HepG2 (cell line): ENCODE results near the gene CDK5RAP2. TPM values are rescaled to one million over a fixed set of nuclear protein-coding genes. Genes with fewer than 3 reads are reported as not detected.
"Not testable (repeated sequence)": the region's sequence is repeated elsewhere in the genome, so short reads cannot be mapped to it uniquely, and the experiment has no call there.

Experiments
- ATAC-seq: fragments of 200-7000 bp; cut with Tn5 transposase; 3 replicates; pipeline ENCODE4 v1.9.1; 2020; ENCODE audit warnings: mild to moderate bottlenecking, moderate library complexity
- BruUV-seq: library from RNA; stranded (reverse); fragments of 400-500 nt; replicated peaks from 2 replicates; lab custom pipeline; 2021; lab: Mats Ljungman, UMichigan
- CTCF ChIA-PET: fragments of 300-600 bp; formaldehyde crosslinking; extraction: SDS; loops from one replicate; lab custom pipeline; 2021; ENCODE audit warnings: low total read pairs, inconsistent platforms, low intra/inter-chr PET ratio; lab: Yijun Ruan, JAX
- POLR2A ChIA-PET: fragments of 350-600 bp; sonication (Branson Sonifier 250); formaldehyde crosslinking; loops from one replicate; lab custom pipeline; 2020; ENCODE audit warnings: antibody characterized with exemption, inconsistent platforms; lab: Yijun Ruan, JAX
- DNase-seq: peaks from one replicate; pipeline ENCODE4 v3.0.0-alpha.2; 2015; ENCODE audit warnings: low spot score
- FAIRE-seq: peaks from 3 replicates; lab custom pipeline; 2011; peaks lifted over from hg19 to GRCh38; lab: Jason Lieb, UNC
- H2AFZ ChIP-seq: one replicate; pipeline ENCODE4 v1.6.1; 2011; ENCODE audit warnings: low read length, inconsistent platforms
- H3K27ac ChIP-seq: fragments of 300-600 bp; 3 replicates; pipeline ENCODE4 v1.8.0; 2011; ENCODE audit warnings: mixed run types, mild to moderate bottlenecking, mixed read lengths, low read length, inconsistent platforms; ENCODE audit not compliant: insufficient read depth; ENCODE audit errors: extremely low read length
- H3K27me3 ChIP-seq, 2 experiments: fragments of 200-600 bp in 1 of 2; 2 replicates in 1 of 2; 3 replicates in 1 of 2; pipeline versions ENCODE4 v1.6.0 to v1.8.0; 2011; ENCODE audit warnings: low read length in 2 of 2, mild to moderate bottlenecking in 2 of 2, moderate library complexity in 2 of 2, inconsistent platforms in 1 of 2; ENCODE audit not compliant: insufficient read depth in 2 of 2, control insufficient read depth in 1 of 2
- H3K36me3 ChIP-seq, 2 experiments: fragments of 200-600 bp in 1 of 2; replicated peaks in 1 of 2; 2 replicates in 1 of 2; 3 replicates in 1 of 2; pipeline versions ENCODE4 v1.5.1 to v1.8.0; 2011; ENCODE audit warnings: low read length in 2 of 2, inconsistent platforms in 1 of 2; ENCODE audit not compliant: insufficient read depth in 2 of 2, control insufficient read depth in 1 of 2
- H3K4me1 ChIP-seq: 2 replicates; pipeline ENCODE4 v1.5.1; 2012; ENCODE audit warnings: low read length, inconsistent platforms; ENCODE audit not compliant: insufficient read depth
- H3K4me2 ChIP-seq: 2 replicates; pipeline ENCODE4 v1.6.0; 2011; ENCODE audit warnings: low read depth, low read length, inconsistent platforms
- H3K4me3 ChIP-seq, 3 experiments: fragments of 200-600 bp in 1 of 3; sonication (generic), shearing (Covaris generic) in 1 of 3; replicated peaks in 1 of 3; 2 replicates each; pipeline ENCODE4 v1.5.1; 2011 to 2016; ENCODE audit warnings: low read length in 3 of 3, inconsistent platforms in 2 of 3, low read depth in 2 of 3, mild to moderate bottlenecking in 2 of 3, control low read depth in 1 of 3, mixed read lengths in 1 of 3; ENCODE audit not compliant: insufficient read depth in 1 of 3
- H3K79me2 ChIP-seq: one replicate; pipeline ENCODE4 v1.6.1; 2011; ENCODE audit warnings: low read length, inconsistent platforms; ENCODE audit not compliant: insufficient read depth
- H3K9ac ChIP-seq: 2 replicates; pipeline ENCODE4 v1.6.0; 2011; ENCODE audit warnings: mild to moderate bottlenecking, low read depth, low read length, inconsistent platforms; ENCODE audit not compliant: insufficient read depth
- H3K9me3 ChIP-seq: 2 replicates; pipeline ENCODE4 v1.5.1; 2012; ENCODE audit warnings: mild to moderate bottlenecking, low read length
- H4K20me1 ChIP-seq: 2 replicates; pipeline ENCODE4 v1.6.0; 2011; ENCODE audit warnings: inconsistent platforms, mild to moderate bottlenecking, low read length, moderate library complexity; ENCODE audit not compliant: insufficient read depth
- HDAC6 ChIP-seq: fragments of 200-600 bp; sonication (generic); IDR thresholded peaks from 2 replicates; pipeline ENCODE4 v1.7.0; 2017; ENCODE audit warnings: mild to moderate bottlenecking, antibody characterized with exemption, low read length, low read depth
- NBN ChIP-seq: fragments of 450-650 bp; conservative IDR thresholded peaks from 2 replicates; pipeline ENCODE4 v1.6.1; 2017
- SOX13 ChIP-seq, 3 experiments: fragments of 450-650 bp in 1 of 3; sonication (generic) in 1 of 3; formaldehyde crosslinking in 1 of 3; IDR thresholded peaks in 2 of 3; conservative IDR thresholded peaks in 1 of 3; 2 replicates each; pipeline versions ENCODE4 v1.5.0 to v1.6.1; 2016 to 2020; ENCODE audit warnings: antibody characterized with exemption in 1 of 3, mild to moderate bottlenecking in 1 of 3, missing compliant biosample characterization in 1 of 3, missing genetic modification reagents in 1 of 3, moderate library complexity in 1 of 3
- SRY ChIP-seq: sonication (generic); formaldehyde crosslinking; IDR thresholded peaks from 2 replicates; pipeline ENCODE4 v1.8.0; 2022; ENCODE audit warnings: mild to moderate bottlenecking, missing genetic modification reagents
- ZBTB8A ChIP-seq: sonication (generic); formaldehyde crosslinking; IDR thresholded peaks from 2 replicates; pipeline ENCODE4 v1.4.0; 2020; ENCODE audit warnings: mild to moderate bottlenecking, low read depth, missing genetic modification reagents, borderline replicate concordance
- ZNF451 ChIP-seq: sonication (generic); formaldehyde crosslinking; IDR thresholded peaks from 2 replicates; pipeline ENCODE4 v1.5.0; 2020; ENCODE audit warnings: mild to moderate bottlenecking, missing genetic modification reagents
- ZNF644 ChIP-seq: IDR thresholded peaks from 2 replicates; pipeline ENCODE4 v1.6.1; 2016; ENCODE audit warnings: low read depth
- ZSCAN22 ChIP-seq: sonication (generic); formaldehyde crosslinking; IDR thresholded peaks from 2 replicates; pipeline ENCODE4 v1.4.0; 2020; ENCODE audit warnings: mild to moderate bottlenecking, missing genetic modification reagents
- WGBS: methylation state at CpG from one replicate; pipeline ENCODE4 v1.1.6; 2017; ENCODE audit warnings: low lambda C conversion rate; 5-methylcytosine and 5-hydroxymethylcytosine counted together
- in situ Hi-C: cut with HindIII; loops from 2 replicates; pipeline ENCODE4 v1.10.0; 2017; ENCODE audit warnings: low pct_unique_long_range_greater_than_20kb; ENCODE audit not compliant: extremely low pct_ligation_motif_present
- intact Hi-C: fragments of 100-400 bp; cut with micrococcal nuclease; formaldehyde crosslinking; loops from one replicate; pipeline ENCODE4 v1.10.0; 2022; ENCODE audit not compliant: unreplicated experiment
- polyA plus RNA-seq, 8 experiments: library from polyadenylated mRNA; depleted of rRNA in 3 of 8; stranded (reverse) in 7 of 8; unstranded in 1 of 8; fragments of >200 nt; fragmentation: Illumina TruSeq in 4 of 8; extraction: Trizol in 4 of 8; gene quantifications; 2 replicates each; pipeline versions ENCODE4 v1.2.1 to v1.2.3, GENCODE V29; 2011 to 2016; ENCODE audit warnings: low read depth in 4 of 8, missing spikeins in 1 of 8, mixed read lengths in 1 of 8; ENCODE audit not compliant: insufficient read depth in 1 of 8
- total RNA-seq, 5 experiments: library from RNA; depleted of rRNA; stranded (reverse); fragments of >200 nt; fragmentation: Illumina TruSeq; extraction: Trizol; gene quantifications; 2 replicates each; pipeline ENCODE4 v1.2.3, GENCODE V29; 2016; ENCODE audit warnings: low read depth in 1 of 5

CDK5RAP2 gene
- total and polyA plus RNA-seq, 2 of the 13 experiments (the other 11 are each of a cell fraction or from before 2014, with no cell fraction given) = 31.8 to 42.2 TPM

- no peak overlapping the region for H3K9ac ChIP-seq
- H3K4me1 ChIP-seq = no peaks in the 10 kb centered on the region
- intact Hi-C loops = no loop called here
- H3K4me2 ChIP-seq = no peak overlapping the region
- CTCF ChIA-PET = no interaction called here
- no peaks in the 10 kb centered on the region for H3K27me3 ChIP-seq
- H3K27ac ChIP-seq = no peak overlapping the region
- no peak overlapping the region for H2AFZ ChIP-seq
- H3K36me3 ChIP-seq = peaks cover 19 to 68% of the 10 kb centered on the region in 2 experiments
- no peaks in the 10 kb centered on the region for H3K9me3 ChIP-seq
- WGBS = 96% methylated on average over 6 of the region's 6 CpGs
- no peaks in the 10 kb centered on the region for H4K20me1 ChIP-seq
- in situ Hi-C loops = loop anchor here (10.0 kb wide), 1 partner anchor 60 kb away; no protein-coding TSS in a partner anchor
- no peak overlapping the region for H3K4me3 ChIP-seq
- no peak for FAIRE-seq
- TF ChIP-seq NBN (no peak), SRY (CRISPR knock-in tag) (no peak), ZSCAN22 (no peak), SOX13 (IDR thresholded peaks at IDR 0.05) (no peak), SOX13 (CRISPR knock-in tag; conservative IDR thresholded peaks at IDR 0.05 in 1 of 2, IDR thresholded peaks at IDR 0.05 in 1 of 2) (no peak)
- TF ChIP-seq, all 625 proteins: peak for 0
- no TSS peak for BruUV-seq
- no peak for ATAC-seq
- no peak for DNase-seq
- POLR2A ChIA-PET = no interaction called here
- no peaks in the 10 kb centered on the region for H3K79me2 ChIP-seq
Observed at GRCh38 chr9:120464176-120464886, 115.6 kb downstream of the CDK5RAP2 start.

- H3K36me3 ChIP-seq = peaks cover 19 to 62% of the 10 kb centered on the region in 2 experiments
- H3K27ac ChIP-seq = no peak overlapping the region
- no peak for TF ChIP-seq ZNF644 (CRISPR knock-in tag)
- TF ChIP-seq ZBTB8A (CRISPR knock-in tag) = no peak
- TF ChIP-seq ZNF451 (CRISPR knock-in tag) = no peak
- no peak for TF ChIP-seq HDAC6
- H3K4me2 ChIP-seq = no peak overlapping the region
- CTCF ChIA-PET = no interaction called here
- ATAC-seq (no peak), FAIRE-seq (no peak), DNase-seq (no peak)
- no peak overlapping the region for H3K9ac ChIP-seq
- 95% methylated on average over 4 of the region's 4 CpGs for WGBS
- in situ Hi-C loops = loop anchor here (10.0 kb wide), 1 partner anchor 59 kb away; no protein-coding TSS in a partner anchor
- no peak overlapping the region for H3K4me3 ChIP-seq
- intact Hi-C loops = no loop called here
- H2AFZ ChIP-seq = no peak overlapping the region
- POLR2A ChIA-PET = no interaction called here
- BruUV-seq = no TSS peak
- no peaks in the 10 kb centered on the region for H3K79me2 ChIP-seq
- no peaks in the 10 kb centered on the region for H4K20me1 ChIP-seq
- H3K9me3 ChIP-seq = no peaks in the 10 kb centered on the region
- no peaks in the 10 kb centered on the region for H3K4me1 ChIP-seq
- H3K27me3 ChIP-seq = no peaks in the 10 kb centered on the region
Observed at GRCh38 chr9:120463765-120464164, 116.2 kb downstream of the CDK5RAP2 start.

- H3K4me1 ChIP-seq, H3K4me2 ChIP-seq, H4K20me1 ChIP-seq, POLR2A ChIA-PET, H3K27ac ChIP-seq, H3K79me2 ChIP-seq, H3K4me3 ChIP-seq, BruUV-seq, intact Hi-C loops, H3K27me3 ChIP-seq, ATAC-seq, H2AFZ ChIP-seq, H3K9ac ChIP-seq, CTCF ChIA-PET, H3K9me3 ChIP-seq, DNase-seq, FAIRE-seq: not testable (repeated sequence)
- H3K36me3 ChIP-seq = peaks cover 15 to 64% of the 10 kb centered on the region in 2 experiments
- WGBS = 95% methylated on average over 9 of the region's 9 CpGs
- in situ Hi-C loops = loop anchor here (10.0 kb wide), 1 partner anchor 57 kb away; no protein-coding TSS in a partner anchor
Observed at GRCh38 chr9:120461677-120462076, 118.3 kb downstream of the CDK5RAP2 start.
